H1 (cell line): ENCODE measurements around the gene KMT2E. TPM values are rescaled to one million over a fixed set of nuclear protein-coding genes. Genes with fewer than 3 reads are reported as not detected.

Experiments
- BACH1 ChIP-seq: IDR thresholded peaks from 2 replicates; pipeline ENCODE4 v1.6.1; 2012; ENCODE audit warnings: low read length, improper control_type of control experiment
- CTBP2 ChIP-seq: IDR thresholded peaks from 2 replicates; pipeline ENCODE4 v1.7.0; 2011; ENCODE audit warnings: borderline replicate concordance, mild to moderate bottlenecking, moderate library complexity, mixed read lengths, low read length; ENCODE audit not compliant: insufficient read depth, insufficient read length
- HDAC2 ChIP-seq, 2 experiments: fragments of 300-600 bp in 1 of 2; sonication (generic) in 1 of 2; IDR thresholded peaks; 2 replicates each; pipeline ENCODE4 v1.6.1; 2011 to 2012; ENCODE audit warnings: low read depth in 2 of 2, low read length in 2 of 2, mild to moderate bottlenecking in 2 of 2, moderate library complexity in 2 of 2, borderline replicate concordance in 1 of 2, inconsistent platforms in 1 of 2
- KDM4A ChIP-seq: IDR thresholded peaks from one replicate; pipeline ENCODE4 v1.7.1; 2012; ENCODE audit warnings: low read depth, mild to moderate bottlenecking, moderate library complexity, low read length, inconsistent platforms; ENCODE audit not compliant: severe bottlenecking
- POLR2A ChIP-seq, 2 experiments: IDR thresholded peaks; 1 replicate in 1 of 2; 2 replicates in 1 of 2; pipeline ENCODE4 v1.6.1; 2011; ENCODE audit warnings: low read depth in 2 of 2, low read length in 2 of 2, mild to moderate bottlenecking in 2 of 2; ENCODE audit errors: control extremely low read depth in 1 of 2
- RFX5 ChIP-seq: IDR thresholded peaks from 2 replicates; pipeline ENCODE4 v1.6.1; 2011; ENCODE audit warnings: low read depth, low read length, improper control_type of control experiment, borderline replicate concordance
- SAP30 ChIP-seq: fragments of 300-600 bp; sonication (generic); IDR thresholded peaks from 2 replicates; pipeline ENCODE4 v1.7.1; 2012; ENCODE audit warnings: low read length, moderate library complexity, mild to moderate bottlenecking, inconsistent platforms; ENCODE audit not compliant: insufficient read depth, insufficient replicate concordance
- SIX5 ChIP-seq: IDR thresholded peaks from 2 replicates; pipeline ENCODE4 v1.6.1; 2011; ENCODE audit warnings: mild to moderate bottlenecking, low read depth, low read length
- TAF7 ChIP-seq: optimal IDR thresholded peaks from 2 replicates; pipeline ENCODE3; 2011; ENCODE audit warnings: low read depth, mild to moderate bottlenecking, inconsistent platforms, low read length, moderate library complexity, borderline replicate concordance
- TEAD4 ChIP-seq: IDR thresholded peaks from 2 replicates; pipeline ENCODE4 v1.6.1; 2012; ENCODE audit warnings: low read depth, low read length, inconsistent platforms, mixed read lengths
- polyA plus RNA-seq, 7 experiments: library from polyadenylated mRNA; depleted of rRNA in 3 of 7; stranded (reverse) in 5 of 7; unstranded in 2 of 7; fragments of >200 nt in 5 of 7; fragments of 200-250 nt in 2 of 7; gene quantifications; 1 replicate in 5 of 7; 2 replicates in 1 of 7; 4 replicates in 1 of 7; pipeline versions ENCODE4 v1.2.1 to v1.2.3, GENCODE V29; 2011 to 2013; ENCODE audit warnings: missing spikeins in 2 of 7, mixed read lengths in 2 of 7
- total RNA-seq: library from RNA; stranded (reverse); fragmentation: NEBNext Ultra II Directional; extraction: Animal tissue kit (Norgen Biotek cat#: 25700); gene quantifications from 2 replicates; pipeline ENCODE4 v1.2.1, GENCODE V29; 2021
- TF ChIP-seq, protein P1 (sequence below): fragments of 300-600 bp; sonication (generic); IDR thresholded peaks from 2 replicates; pipeline ENCODE4 v1.7.1; 2012; ENCODE audit warnings: low read length, moderate library complexity, mild to moderate bottlenecking, inconsistent platforms; ENCODE audit not compliant: insufficient replicate concordance

The KMT2E gene
- total and polyA plus RNA-seq, 2 of the 8 experiments (the other 6 are each of a cell fraction or from before 2014, with no cell fraction given): 10.9 to 45.0 TPM

DNA sequence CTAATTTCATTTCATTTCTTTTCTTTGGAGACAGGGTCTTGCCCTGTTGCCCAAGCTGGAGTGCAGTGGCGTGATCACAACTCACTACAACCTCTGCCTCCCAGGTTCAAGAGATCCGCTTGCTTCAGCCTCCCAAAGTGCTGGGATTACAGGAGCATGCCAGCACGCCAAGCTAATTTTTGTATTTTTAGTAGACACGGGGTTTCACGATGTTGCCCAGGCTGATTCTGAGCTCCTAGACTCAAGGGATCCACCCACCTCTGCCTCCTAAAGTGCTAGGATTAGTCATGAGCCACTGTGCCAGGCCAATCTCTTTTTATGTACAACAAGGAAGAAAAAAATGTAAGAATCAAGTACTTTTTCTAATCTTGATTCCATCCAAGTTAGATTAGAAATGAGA is 10.7 kb upstream of the KMT2E start (continued):
- TF ChIP-seq, protein P1, sequence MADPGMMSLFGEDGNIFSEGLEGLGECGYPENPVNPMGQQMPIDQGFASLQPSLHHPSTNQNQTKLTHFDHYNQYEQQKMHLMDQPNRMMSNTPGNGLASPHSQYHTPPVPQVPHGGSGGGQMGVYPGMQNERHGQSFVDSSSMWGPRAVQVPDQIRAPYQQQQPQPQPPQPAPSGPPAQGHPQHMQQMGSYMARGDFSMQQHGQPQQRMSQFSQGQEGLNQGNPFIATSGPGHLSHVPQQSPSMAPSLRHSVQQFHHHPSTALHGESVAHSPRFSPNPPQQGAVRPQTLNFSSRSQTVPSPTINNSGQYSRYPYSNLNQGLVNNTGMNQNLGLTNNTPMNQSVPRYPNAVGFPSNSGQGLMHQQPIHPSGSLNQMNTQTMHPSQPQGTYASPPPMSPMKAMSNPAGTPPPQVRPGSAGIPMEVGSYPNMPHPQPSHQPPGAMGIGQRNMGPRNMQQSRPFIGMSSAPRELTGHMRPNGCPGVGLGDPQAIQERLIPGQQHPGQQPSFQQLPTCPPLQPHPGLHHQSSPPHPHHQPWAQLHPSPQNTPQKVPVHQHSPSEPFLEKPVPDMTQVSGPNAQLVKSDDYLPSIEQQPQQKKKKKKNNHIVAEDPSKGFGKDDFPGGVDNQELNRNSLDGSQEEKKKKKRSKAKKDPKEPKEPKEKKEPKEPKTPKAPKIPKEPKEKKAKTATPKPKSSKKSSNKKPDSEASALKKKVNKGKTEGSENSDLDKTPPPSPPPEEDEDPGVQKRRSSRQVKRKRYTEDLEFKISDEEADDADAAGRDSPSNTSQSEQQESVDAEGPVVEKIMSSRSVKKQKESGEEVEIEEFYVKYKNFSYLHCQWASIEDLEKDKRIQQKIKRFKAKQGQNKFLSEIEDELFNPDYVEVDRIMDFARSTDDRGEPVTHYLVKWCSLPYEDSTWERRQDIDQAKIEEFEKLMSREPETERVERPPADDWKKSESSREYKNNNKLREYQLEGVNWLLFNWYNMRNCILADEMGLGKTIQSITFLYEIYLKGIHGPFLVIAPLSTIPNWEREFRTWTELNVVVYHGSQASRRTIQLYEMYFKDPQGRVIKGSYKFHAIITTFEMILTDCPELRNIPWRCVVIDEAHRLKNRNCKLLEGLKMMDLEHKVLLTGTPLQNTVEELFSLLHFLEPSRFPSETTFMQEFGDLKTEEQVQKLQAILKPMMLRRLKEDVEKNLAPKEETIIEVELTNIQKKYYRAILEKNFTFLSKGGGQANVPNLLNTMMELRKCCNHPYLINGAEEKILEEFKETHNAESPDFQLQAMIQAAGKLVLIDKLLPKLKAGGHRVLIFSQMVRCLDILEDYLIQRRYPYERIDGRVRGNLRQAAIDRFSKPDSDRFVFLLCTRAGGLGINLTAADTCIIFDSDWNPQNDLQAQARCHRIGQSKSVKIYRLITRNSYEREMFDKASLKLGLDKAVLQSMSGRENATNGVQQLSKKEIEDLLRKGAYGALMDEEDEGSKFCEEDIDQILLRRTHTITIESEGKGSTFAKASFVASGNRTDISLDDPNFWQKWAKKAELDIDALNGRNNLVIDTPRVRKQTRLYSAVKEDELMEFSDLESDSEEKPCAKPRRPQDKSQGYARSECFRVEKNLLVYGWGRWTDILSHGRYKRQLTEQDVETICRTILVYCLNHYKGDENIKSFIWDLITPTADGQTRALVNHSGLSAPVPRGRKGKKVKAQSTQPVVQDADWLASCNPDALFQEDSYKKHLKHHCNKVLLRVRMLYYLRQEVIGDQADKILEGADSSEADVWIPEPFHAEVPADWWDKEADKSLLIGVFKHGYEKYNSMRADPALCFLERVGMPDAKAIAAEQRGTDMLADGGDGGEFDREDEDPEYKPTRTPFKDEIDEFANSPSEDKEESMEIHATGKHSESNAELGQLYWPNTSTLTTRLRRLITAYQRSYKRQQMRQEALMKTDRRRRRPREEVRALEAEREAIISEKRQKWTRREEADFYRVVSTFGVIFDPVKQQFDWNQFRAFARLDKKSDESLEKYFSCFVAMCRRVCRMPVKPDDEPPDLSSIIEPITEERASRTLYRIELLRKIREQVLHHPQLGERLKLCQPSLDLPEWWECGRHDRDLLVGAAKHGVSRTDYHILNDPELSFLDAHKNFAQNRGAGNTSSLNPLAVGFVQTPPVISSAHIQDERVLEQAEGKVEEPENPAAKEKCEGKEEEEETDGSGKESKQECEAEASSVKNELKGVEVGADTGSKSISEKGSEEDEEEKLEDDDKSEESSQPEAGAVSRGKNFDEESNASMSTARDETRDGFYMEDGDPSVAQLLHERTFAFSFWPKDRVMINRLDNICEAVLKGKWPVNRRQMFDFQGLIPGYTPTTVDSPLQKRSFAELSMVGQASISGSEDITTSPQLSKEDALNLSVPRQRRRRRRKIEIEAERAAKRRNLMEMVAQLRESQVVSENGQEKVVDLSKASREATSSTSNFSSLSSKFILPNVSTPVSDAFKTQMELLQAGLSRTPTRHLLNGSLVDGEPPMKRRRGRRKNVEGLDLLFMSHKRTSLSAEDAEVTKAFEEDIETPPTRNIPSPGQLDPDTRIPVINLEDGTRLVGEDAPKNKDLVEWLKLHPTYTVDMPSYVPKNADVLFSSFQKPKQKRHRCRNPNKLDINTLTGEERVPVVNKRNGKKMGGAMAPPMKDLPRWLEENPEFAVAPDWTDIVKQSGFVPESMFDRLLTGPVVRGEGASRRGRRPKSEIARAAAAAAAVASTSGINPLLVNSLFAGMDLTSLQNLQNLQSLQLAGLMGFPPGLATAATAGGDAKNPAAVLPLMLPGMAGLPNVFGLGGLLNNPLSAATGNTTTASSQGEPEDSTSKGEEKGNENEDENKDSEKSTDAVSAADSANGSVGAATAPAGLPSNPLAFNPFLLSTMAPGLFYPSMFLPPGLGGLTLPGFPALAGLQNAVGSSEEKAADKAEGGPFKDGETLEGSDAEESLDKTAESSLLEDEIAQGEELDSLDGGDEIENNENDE: no peak
- no peak for TF ChIP-seq HDAC2 (IDR thresholded peaks at IDR 0.05; ENCODE audit: borderline replicate concordance in 1 of 2, low read depth in 2 of 2, low read length in 2 of 2)
- TF ChIP-seq KDM4A: no peak
- no peak for TF ChIP-seq TEAD4
- TF ChIP-seq CTBP2: no peak
- no peak for TF ChIP-seq TAF7
- TF ChIP-seq SAP30: no peak
- no peak for TF ChIP-seq RFX5
- TF ChIP-seq SIX5: no peak
- TF ChIP-seq BACH1: no peak
- TF ChIP-seq POLR2A (IDR thresholded peaks at IDR 0.05; ENCODE audit: control extremely low read depth in 1 of 2, low read depth in 2 of 2, low read length in 2 of 2): no peak
